ENCODE data around the gene NFYC.

Gene NFYC

GRCh38 chr1:40755067-40755466 is 63.6 kb downstream of the NFYC start:
- TF ChIP-seq TAF1 (IDR thresholded peaks at IDR 0.05; ENCODE audit: borderline replicate concordance, insufficient read depth, low read length), result no peak
- TF ChIP-seq POLR2AphosphoS5 (IDR thresholded peaks at IDR 0.05; ENCODE audit: low read depth, low read length), result no peak
- no peak for TF ChIP-seq FOXP2 (optimal IDR thresholded peaks at IDR 0.05; ENCODE audit: borderline replicate concordance, extremely low read depth, extremely low read length, insufficient read depth)
- no peak for TF ChIP-seq SIN3A (IDR thresholded peaks at IDR 0.05; ENCODE audit: borderline replicate concordance, insufficient read depth, low read length)
- no peak for TF ChIP-seq REST (IDR thresholded peaks at IDR 0.05; ENCODE audit: insufficient read depth in 1 of 2, low read depth in 2 of 2, low read length in 2 of 2)

DNA sequence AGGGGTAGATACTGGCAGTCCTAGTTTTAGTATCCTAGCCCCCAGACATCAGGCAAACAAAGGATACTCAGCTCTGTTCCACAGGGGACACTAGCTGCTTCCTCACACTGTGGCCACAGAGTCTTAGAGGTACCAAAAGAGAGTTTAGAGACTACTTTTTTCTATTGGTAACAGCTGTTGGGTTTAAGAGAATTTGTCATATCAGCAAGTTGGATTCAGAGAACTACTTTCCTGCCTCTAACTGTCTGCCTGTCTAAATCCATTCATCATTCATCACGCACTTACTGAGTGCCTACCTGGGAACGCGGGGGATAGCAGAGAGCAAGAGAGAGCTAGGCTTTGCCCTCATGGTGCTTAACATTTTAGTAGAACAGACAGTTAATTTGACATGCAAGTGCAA is 65.0 kb downstream of the NFYC start:
- TF ChIP-seq REST (IDR thresholded peaks at IDR 0.05; ENCODE audit: insufficient read depth in 1 of 2, low read depth in 2 of 2, low read length in 2 of 2) (no peak), SIN3A (IDR thresholded peaks at IDR 0.05; ENCODE audit: borderline replicate concordance, insufficient read depth, low read length) (no peak), TAF1 (IDR thresholded peaks at IDR 0.05; ENCODE audit: borderline replicate concordance, insufficient read depth, low read length) (no peak), FOXP2 (optimal IDR thresholded peaks at IDR 0.05; ENCODE audit: borderline replicate concordance, extremely low read depth, extremely low read length, insufficient read depth) (no peak), POLR2AphosphoS5 (IDR thresholded peaks at IDR 0.05; ENCODE audit: low read depth, low read length) (no peak)

DNA sequence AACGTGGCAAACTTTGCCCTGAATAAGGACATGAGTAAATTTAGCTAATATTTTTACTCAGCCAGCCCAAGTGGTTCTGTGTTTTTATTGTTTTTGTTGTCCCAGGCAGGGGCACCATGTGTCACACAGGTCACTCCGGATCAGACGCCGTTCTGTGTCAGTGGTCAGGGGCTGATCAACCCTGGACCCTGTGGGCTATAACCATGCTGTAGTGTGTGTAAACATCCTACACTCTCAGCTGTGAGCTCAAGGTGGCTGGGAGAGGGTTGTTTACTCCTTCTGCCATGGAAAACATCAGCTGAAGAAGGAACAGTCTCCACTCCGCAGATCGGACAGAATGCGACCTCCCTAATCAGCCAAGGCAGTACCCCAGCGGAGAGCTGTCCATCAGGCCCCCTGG is 65.6 kb downstream of the NFYC start:
- no peak for TF ChIP-seq POLR2AphosphoS5 (IDR thresholded peaks at IDR 0.05; ENCODE audit: low read depth, low read length)
- TF ChIP-seq FOXP2 (optimal IDR thresholded peaks at IDR 0.05; ENCODE audit: borderline replicate concordance, extremely low read depth, extremely low read length, insufficient read depth), result no peak
- no peak for TF ChIP-seq REST (IDR thresholded peaks at IDR 0.05; ENCODE audit: insufficient read depth in 1 of 2, low read depth in 2 of 2, low read length in 2 of 2)
- no peak for TF ChIP-seq TAF1 (IDR thresholded peaks at IDR 0.05; ENCODE audit: borderline replicate concordance, insufficient read depth, low read length)
- no peak for TF ChIP-seq SIN3A (IDR thresholded peaks at IDR 0.05; ENCODE audit: borderline replicate concordance, insufficient read depth, low read length)

GRCh38 chr1:40758004-40758403 is 66.5 kb downstream of the NFYC start:
- no peak for TF ChIP-seq FOXP2 (optimal IDR thresholded peaks at IDR 0.05; ENCODE audit: borderline replicate concordance, extremely low read depth, extremely low read length, insufficient read depth)
- TF ChIP-seq SIN3A (IDR thresholded peaks at IDR 0.05; ENCODE audit: borderline replicate concordance, insufficient read depth, low read length), result no peak
- no peak for TF ChIP-seq TAF1 (IDR thresholded peaks at IDR 0.05; ENCODE audit: borderline replicate concordance, insufficient read depth, low read length)
- no peak for TF ChIP-seq REST (IDR thresholded peaks at IDR 0.05; ENCODE audit: insufficient read depth in 1 of 2, low read depth in 2 of 2, low read length in 2 of 2)
- no peak for TF ChIP-seq POLR2AphosphoS5 (IDR thresholded peaks at IDR 0.05; ENCODE audit: low read depth, low read length)

Data from PFSK-1 (cell line).